ENCODE results near the gene PCDH15.

The PCDH15 gene

DNA sequence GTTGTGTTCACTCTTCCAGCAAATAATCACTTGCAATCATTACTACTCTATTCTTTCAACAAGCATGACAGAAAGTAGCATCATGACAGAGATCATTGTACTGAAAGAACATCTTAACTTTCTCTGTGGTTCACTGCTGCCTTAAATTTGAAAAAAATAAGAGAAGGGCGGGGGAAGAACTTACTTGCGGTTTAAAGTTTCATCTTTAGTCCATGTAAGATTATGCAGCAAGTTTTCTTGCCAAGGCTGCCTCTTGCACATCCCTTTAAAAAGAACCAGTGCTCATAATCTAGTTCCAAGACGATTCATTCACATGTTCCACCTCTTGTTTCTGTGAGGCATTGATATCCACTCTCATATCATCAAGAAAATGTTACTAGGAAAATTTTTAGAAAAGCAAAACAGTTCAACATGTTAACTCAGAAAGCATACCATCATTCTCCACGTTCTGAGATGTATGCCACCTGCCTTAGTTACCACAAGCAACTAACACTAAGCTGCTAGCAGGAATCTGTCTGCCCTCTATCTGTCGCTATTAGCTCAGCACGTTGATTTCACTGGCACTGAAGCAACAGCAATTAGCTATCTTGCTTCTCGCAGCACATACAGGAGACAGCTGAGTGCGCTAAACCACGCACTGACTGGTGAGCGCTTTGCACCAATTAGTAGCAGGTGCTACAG is at the start of gene PCDH15:
TSS of gene PCDH15 (minus strand) at position 491 of the 681 bp plus-strand sequence. CDS start 136,969 bp downstream, outside the sequence.
- DNase-seq, result no peak

DNA sequence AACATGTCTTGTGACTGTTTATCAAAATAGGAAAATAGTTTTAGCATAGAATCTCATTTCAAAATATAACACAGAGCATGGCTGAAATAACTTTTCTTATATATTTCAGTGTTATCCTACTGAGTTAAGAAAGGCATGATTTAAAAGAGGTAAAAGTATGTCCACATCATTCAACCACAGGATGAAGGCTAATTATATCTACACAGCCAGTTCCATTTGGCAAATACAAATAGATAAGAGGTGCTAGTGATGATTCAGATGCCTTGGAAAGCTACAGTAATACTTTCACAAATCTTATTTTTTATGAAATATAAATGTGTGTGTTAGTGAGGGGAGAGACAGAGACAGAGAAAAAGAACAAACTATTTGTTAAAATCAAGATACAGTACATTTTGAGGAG is 42.9 kb upstream of the PCDH15 start:
- DNase-seq, result no peak

- DNase-seq, result no peak
Measured at GRCh38 chr10:54843085-54843646, 42.1 kb upstream of the PCDH15 start.

DNA sequence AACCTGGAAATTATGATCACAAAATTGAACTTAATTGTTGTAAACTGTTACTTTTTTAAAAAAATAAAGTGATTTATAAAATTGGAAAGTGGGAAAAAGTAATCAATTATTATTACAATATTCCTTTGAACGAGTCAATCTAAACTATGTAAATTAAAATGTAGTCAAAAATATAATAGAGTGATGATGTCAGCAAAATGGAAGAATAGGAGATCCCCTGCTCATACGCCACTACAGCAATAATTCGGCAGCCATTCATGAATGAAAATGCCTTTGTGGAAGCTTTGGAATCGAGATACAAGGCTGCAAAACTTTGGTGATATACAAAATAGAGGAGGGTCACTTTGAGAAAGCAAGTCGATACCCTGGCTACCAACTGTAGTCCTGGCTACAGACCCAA is 36.4 kb upstream of the PCDH15 start:
- no peak for DNase-seq

GRCh38 chr10:54833029-54833428 is 32.0 kb upstream of the PCDH15 start:
- DNase-seq, result no peak

GRCh38 chr10:54826994-54827560 is 26.0 kb upstream of the PCDH15 start:
- DNase-seq, result no peak

- DNase-seq, result no peak
Measured at GRCh38 chr10:54815583-54815982, 14.6 kb upstream of the PCDH15 start.

- no peak for DNase-seq
Measured at GRCh38 chr10:54808186-54808935, 7.3 kb upstream of the PCDH15 start.

GRCh38 chr10:54799506-54799905 is 1.5 kb downstream of the PCDH15 start:
- no peak for DNase-seq

DNA sequence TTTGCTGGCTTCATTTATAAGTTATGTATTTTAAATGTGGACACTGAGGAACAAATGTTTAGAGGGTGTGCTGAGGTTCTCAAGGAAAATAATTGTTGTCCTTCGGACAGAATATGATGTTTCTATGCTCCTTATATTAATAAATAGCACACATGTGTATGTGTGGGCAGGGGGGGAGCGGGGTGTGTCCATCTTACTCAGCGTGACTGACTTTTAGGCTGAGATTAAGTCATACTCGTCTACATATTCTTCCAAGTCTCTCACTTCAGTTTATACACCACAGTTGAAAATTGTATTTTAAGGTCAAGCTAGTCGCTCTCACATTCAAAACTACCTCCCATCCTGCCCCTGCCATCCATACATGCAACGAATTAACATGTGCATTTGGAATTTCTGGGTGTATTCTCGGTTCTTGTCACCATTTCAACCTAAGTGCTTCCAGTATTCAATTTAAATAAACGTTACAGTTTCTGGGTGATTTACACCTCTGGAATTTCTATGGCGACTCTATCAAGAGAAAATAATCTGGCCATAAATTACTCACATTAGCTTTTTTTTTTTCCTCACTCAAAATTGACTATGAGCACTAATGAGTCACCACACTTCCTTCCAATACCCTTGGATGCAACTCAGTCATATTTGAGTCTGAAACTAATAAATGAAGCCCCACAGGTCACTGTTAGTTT is 3.3 kb downstream of the PCDH15 start:
- DNase-seq, result no peak

DNA sequence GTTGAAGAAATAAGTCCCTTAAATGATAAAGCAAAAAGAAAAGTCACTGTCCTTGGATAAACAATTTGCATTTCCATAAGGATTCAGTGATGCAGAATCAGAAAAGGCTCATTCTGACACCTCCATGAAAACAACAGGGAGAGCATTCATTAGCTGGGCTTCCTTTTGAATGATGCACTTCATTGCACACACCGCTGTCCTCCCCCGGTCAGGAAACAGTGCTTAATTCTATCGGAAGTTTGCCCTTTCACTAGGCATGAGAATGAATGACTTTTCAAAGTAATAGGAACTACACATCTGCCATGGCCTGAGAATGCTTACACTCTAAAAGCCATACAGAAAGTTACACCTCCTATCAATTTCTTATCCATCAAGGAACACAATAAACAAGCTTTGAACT is 4.2 kb downstream of the PCDH15 start:
- no peak for DNase-seq

GRCh38 chr10:54776622-54777021 is 24.4 kb downstream of the PCDH15 start:
- no peak for DNase-seq

- no peak for DNase-seq
Measured at GRCh38 chr10:54772468-54773122, 28.4 kb downstream of the PCDH15 start.

DNA sequence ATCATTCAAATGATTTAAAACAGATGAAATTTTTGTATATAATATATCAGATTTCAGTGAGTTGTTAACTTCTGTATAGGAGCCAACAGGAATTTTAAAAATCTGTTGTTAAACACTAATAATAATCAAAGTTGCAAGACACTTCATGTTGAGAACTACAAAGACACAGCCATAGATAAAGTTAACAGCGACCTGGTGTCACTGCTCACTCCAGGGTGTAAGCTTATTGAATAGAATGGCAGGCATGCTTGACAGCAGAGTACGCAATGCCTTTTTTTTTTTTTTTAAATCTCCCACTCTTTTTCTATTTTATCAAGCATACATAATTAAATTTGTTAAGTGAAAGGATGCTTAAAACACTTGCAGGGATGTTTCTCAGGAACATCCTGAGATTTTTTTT is 32.0 kb downstream of the PCDH15 start:
- DNase-seq, result no peak

GRCh38 chr10:54758791-54759190 is 42.2 kb downstream of the PCDH15 start:
- no peak for DNase-seq

GRCh38 chr10:54749623-54750022 is 51.4 kb downstream of the PCDH15 start:
- DNase-seq, result no peak

- no peak for DNase-seq
Measured at GRCh38 chr10:54745436-54745835, 55.6 kb downstream of the PCDH15 start.

- DNase-seq, result no peak
Measured at GRCh38 chr10:54742416-54742815, 58.6 kb downstream of the PCDH15 start.

GRCh38 chr10:54728511-54728910 is 72.5 kb downstream of the PCDH15 start:
- DNase-seq, result no peak

DNA sequence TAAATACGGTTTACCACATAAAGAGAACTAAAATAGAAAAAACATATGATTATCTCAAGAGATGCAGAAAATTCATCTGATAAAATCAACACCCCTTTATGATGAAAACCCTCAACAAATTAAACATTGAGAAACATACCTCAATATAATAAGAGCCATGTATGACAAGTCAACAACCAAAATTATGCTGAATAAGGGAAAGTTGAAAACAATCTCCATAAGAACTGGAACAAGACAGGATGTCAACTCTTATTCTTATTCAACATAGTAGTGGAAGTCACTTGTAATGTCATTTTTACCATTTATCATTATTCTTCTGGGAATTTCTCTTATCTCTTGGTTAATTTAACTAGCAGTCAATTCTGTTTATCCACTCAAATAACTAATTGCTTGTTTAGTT is 79.0 kb downstream of the PCDH15 start:
- DNase-seq, result no peak

GRCh38 chr10:54710918-54711317 is 90.1 kb downstream of the PCDH15 start:
- DNase-seq, result no peak

DNA sequence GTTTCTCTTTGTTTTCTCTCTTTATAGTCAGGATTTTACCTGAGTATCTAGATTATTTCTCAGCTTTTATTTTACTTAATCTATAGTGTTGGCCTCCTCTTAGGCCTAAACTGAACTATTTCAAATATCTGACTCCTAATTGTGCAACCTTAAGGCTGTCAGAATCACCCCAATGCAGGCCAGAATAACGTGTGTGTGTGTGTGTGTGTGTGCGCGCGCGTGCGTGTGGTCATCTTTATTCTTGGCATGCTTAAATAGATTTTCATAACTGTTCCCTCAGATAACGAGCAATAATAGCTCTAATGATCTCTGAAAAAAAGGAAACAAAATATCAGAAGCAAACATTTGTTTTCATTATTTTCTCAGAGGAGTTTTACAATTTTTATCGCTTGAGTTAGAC is 92.4 kb downstream of the PCDH15 start:
- no peak for DNase-seq

GRCh38 chr10:54708021-54708420 is 93.0 kb downstream of the PCDH15 start:
- no peak for DNase-seq

Data from CD4-positive, alpha-beta T cell treated with Interleukin-10 for 1 hour (primary cell).